NCI-H2227 (cell line): Measurements from ENCODE around the gene SLX4IP.
"Not testable (repeated sequence)": the region's sequence is repeated elsewhere in the genome, so short reads cannot be mapped to it uniquely, and the experiment has no call there.

Source experiments
- DNase-seq: peaks from one replicate; lab custom pipeline; 2025; ENCODE audit not compliant: unreplicated experiment; lab: John Stamatoyannopoulos, UW

The SLX4IP gene

GRCh38 chr20:10565922-10566897, 131.1 kb downstream of the SLX4IP start:
- DNase-seq: no peak

- no peak for DNase-seq
Observed at GRCh38 chr20:10568032-10568431, 132.9 kb downstream of the SLX4IP start.

GRCh38 chr20:10571313-10571815, 136.3 kb downstream of the SLX4IP start:
- no peak for DNase-seq

DNA sequence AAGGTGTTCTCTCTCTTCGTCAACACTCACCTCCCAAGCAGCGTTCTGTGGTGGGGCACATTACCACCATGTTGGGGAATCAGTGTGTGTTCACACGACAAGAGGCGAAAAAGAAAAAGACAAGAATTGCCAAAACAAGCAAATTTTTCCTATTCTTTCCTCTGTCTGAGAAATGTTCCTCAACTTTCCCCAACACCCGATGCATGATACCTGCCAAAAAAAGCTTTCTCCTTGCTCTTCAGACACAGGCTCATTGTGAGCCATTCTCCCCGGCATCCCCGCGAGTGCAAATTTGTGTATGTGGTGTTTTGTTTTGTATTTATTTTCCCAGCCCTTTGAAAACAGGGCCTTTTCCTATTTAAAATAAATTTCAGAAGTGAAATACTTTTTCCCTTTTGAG, 137.7 kb downstream of the SLX4IP start:
- no peak for DNase-seq

DNA sequence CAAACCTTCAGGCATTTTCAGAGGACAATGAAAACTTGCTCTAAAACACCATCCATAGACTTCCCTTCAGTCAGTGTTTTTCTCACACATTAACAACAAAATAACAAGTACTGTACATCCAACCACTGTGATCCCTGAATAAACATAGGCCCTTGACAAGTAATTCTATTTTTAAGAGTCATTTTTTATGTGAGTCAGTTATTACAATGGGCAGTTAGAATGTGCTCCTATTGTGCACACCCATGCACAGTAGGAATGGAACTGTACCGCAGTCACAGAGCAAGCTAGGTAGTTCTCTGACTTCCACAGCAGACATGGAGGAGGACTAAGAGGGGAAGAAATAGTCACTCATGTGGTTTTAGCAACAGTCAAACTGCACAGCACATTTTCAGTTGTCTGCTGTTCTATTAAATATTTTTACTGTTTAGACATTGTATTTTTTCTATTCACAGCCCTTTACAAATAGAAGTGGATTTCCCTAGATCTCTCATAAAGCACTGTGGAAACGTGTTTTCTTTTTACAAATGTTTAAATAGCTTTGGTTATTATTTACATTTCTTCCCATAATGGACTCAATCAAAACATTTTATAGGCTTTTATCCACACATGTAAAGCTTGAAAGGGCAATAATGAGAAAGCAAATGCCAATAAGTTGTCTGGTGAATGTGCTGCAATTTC, 138.3 kb downstream of the SLX4IP start:
- DNase-seq: no peak

DNA sequence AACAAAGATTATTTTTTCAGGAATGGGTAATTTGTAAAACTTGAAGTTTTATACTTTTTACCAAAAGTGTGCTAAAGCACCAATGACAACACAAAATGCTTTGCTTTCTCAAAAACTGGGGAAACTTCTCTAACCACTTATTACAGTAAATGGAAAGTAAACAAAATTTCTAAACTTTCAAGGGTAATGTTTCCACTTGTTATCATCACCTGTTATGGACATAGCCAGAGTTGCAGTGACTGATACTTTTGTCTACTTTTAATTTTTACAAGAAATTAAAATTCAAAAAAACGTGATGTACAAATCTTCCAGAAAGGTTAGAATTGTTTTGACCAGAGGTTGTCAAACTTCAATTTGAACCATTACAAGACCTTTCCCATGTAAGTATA, 138.8 kb downstream of the SLX4IP start:
- DNase-seq: no peak

DNA sequence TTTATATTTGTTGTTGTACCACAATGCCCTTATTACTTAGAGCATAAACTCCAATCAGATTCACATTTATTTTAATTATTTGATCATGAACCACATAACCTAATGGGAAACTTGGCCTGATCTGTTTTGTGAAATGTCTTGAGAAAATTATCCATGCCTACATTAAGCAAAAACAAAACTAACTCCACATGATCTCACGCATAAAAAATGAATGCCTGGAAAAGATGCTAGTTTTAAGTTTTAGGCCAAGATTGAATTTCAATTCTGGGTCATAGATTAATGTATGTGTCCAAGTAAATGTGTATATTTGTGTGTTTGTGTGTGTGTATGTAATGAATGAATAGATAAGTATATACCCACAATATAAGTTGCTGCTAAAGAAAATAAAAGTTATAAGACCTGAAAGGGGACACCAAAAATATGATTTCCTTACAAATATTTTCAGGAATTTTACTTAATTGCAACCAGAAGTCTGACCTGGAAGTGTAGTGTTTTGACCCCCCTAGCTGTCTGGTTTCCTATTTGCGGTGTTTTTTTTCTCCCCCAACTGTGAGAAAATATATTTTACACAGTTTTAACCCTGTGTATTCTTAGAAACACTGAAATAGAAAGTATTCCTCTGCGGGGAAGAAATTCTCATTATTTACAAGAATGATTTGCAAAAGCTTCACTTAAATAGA, 141.4 kb downstream of the SLX4IP start:
- DNase-seq: no peak

DNA sequence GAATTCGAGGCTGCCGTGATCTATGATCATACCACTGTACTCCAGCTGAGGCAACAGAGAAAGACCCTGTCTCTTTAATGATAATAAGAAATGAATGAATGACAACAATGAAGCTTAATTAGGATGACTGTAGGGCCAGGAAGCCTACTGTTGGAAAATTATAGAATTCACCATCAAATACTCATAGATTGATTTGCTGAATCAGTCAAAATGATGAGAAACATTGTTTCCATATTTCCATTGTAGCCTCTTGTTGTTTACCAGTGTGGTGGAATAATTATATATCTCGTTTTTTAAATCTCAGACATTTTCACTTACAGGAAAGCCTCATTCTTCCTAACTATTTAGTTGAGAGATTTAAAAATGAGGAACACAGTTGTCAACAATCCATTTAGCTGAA, 142.5 kb downstream of the SLX4IP start:
- DNase-seq: no peak

DNA sequence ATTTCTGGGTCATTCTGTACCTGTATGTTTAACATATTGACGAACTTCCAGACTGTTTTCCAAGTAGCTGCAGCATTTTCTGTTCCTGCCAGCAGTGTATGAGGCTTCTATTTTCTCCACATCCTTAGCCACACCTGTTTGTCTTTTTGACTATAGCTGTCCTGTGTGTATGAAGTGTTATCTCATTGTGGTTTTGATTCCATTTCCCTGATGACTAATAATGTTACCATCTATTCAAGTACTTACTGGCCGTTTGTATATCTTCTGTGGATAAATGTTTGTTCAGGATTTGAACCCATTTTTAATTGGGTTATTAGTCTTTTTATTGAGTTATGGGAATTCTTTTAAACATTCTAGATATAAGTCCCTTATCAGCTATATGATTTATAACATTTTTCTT, 143.5 kb downstream of the SLX4IP start:
- DNase-seq: no peak

- DNase-seq: no peak
Observed at GRCh38 chr20:10579942-10580341, 144.8 kb downstream of the SLX4IP start.

GRCh38 chr20:10580700-10581099, 145.6 kb downstream of the SLX4IP start:
- DNase-seq: no peak

- no peak for DNase-seq
Observed at GRCh38 chr20:10581823-10582222, 146.7 kb downstream of the SLX4IP start.

GRCh38 chr20:10584371-10584770, 149.3 kb downstream of the SLX4IP start:
- no peak for DNase-seq

- no peak for DNase-seq
Observed at GRCh38 chr20:10585308-10585707, 150.2 kb downstream of the SLX4IP start.

DNA sequence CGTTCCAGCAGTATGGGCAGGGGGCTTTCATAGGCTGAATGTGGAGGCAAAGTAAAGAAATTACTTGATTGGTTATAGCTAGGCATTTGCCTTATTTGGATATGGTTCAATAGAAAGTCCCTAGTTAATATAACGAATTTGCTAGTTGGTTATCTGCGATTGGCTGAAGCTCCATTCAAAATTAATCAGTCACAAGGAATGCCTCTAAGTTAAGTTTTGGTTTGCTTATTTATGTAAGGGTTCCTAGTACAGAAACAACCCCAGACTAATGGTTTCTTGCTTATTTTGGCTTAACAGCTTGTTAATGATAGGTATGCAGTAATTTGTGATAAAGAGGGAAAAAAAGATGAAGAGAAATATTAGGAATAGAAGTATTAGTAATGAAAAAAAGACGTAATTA, 151.2 kb downstream of the SLX4IP start:
- DNase-seq: no peak

DNA sequence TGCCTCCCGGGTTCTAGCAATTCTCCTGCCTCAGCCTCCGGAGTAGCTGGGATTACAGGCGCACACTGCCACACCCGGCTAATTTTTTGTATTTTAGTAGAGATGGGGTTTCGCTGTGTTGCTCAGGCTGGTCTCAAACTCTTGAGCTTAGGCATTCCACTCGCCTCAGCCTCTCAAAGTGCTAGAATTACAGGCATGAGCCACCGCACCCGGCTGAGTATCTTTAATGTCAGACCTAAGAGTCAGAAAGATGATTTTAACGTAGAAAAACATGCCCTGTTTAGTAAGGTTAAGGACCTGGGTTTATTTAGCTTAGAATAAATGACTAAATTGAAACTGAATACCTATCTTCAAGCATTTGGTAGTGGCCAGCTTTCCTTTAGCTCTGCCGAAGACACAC, 155.3 kb downstream of the SLX4IP start:
- DNase-seq: not testable (repeated sequence)

DNA sequence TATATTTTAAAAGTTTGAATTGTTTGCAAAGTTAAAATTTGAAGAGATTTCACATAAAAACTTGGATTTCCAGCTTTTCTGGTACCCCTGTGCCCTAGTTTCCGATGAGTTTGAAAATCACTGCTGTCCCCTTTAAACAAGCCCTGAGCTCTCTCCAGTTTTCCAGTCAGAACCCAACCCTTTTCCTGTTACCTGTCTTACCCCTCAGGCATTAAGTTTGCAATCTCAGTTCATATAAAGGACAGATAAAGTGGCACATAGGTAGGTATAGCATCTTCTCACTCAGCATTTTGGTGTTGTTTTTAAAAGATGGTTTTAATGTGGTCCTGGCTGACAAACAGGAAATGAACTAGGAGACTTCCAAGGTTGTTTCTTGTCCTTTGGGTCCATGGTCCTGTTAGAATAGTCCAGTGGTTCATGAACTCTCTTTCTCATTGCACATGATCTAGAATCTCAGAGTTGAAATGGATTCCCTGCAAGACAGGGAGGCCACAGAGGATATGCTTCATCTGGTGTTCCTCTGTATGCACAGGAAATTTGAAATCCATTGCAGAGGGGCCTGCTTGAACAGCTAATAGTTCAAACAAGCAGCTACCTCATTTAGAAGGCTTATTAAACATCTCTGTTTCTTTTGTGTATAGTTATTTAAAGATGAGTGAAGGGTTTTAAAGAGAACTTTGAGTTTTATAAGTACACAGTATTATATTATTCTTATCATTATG, 156.0 kb downstream of the SLX4IP start:
- no peak for DNase-seq

DNA sequence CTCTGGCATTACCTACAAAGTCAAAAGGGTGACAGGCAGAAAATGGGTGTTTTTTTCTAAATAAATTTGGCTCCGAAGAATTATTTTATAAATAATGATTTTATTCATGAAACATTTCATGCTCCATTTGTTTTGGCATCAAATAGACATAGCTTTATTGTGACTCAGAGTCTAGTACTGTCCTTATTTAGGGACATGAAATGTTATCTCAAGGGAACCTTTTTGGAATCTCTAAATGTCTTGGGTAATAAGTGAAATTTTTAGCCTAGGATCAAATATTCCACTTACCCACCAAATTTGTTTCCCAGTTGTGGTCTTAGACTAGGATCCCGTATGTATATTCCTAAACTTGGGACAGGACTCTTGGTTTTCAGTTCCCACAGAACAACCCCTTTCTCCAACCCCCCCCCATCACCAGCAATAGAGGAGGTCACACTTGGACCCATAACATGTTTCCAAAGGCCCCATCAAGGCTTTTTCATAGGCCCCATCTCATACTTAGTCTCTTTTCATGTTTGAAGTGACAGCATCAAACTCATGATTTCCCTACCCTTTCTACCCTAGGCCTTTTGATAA, 156.9 kb downstream of the SLX4IP start:
- no peak for DNase-seq

DNA sequence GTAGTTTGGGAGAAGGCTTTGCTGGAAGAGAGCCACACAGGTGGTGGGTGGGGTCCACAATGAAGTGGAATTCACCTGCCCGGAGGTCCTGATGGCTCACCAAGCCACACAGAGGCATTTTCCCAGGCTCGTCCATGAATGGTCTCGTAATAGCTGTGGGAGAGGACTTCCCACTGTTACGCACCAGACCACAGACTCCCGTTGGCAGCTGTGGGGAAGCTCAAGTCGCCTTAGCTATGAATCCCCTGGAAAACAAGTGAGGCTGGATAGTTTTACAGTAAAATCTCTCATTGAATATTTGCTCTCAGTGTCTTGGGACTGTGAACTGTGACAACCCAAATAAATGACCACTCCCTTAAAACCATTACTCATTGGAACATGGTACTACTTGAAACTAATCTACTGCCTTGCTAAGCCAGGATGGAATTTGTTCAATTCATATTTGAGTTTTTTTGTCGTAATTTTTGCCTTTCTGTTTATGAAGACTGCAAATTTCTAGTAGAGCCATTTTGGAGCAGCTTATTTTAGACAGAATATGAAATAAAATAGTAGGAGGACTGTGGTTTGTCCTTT, 159.3 kb downstream of the SLX4IP start:
- DNase-seq: no peak

DNA sequence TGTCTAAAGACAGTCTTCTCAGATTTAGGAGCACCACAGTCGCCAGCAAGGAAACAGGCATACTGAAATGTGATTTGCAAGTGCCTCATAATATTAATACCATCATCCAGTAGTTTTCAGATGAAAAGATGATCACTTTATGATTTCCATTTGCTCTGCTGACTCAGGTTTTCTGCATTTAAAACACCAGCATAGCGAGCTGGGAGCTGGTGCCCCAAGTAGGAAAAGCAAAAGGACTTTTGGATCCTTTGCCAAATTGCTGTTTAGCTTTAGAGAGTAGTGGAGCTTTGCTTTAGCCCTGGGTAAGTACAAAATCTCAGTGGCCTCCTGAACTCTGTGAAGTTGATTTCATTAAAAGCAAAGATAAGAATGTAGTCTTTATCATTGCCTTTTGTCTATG, 160.2 kb downstream of the SLX4IP start:
- no peak for DNase-seq
